GM18502 (cell line): Measurements from ENCODE around the gene POLR3G.

Source experiments
- ATAC-seq: cut with Tn5 transposase; IDR thresholded peaks from one replicate; pipeline ENCODE4 v1.9.1; 2021; ENCODE audit warnings: mild to moderate bottlenecking; ENCODE audit not compliant: unreplicated experiment, poor library complexity

The POLR3G gene

GRCh38 chr5:90495146-90495545 is 20.5 kb downstream of the POLR3G start:
- no peak for ATAC-seq

GRCh38 chr5:90503596-90503995 is 28.9 kb downstream of the POLR3G start:
- no peak for ATAC-seq

GRCh38 chr5:90504743-90505142 is 30.1 kb downstream of the POLR3G start:
- no peak for ATAC-seq

GRCh38 chr5:90506221-90506620 is 31.6 kb downstream of the POLR3G start:
- ATAC-seq = no peak

GRCh38 chr5:90510438-90510837 is 35.8 kb downstream of the POLR3G start:
- no peak for ATAC-seq

- no peak for ATAC-seq
Observed at GRCh38 chr5:90514520-90514919, 39.9 kb downstream of the POLR3G start.

- ATAC-seq = no peak
Observed at GRCh38 chr5:90518661-90519060, 44.0 kb downstream of the POLR3G start.

GRCh38 chr5:90519081-90519480 is 44.4 kb downstream of the POLR3G start:
- ATAC-seq = no peak

GRCh38 chr5:90528601-90529193 is 54.0 kb downstream of the POLR3G start:
- peak; percentile 9 for ATAC-seq

GRCh38 chr5:90529194-90529938 is 54.7 kb downstream of the POLR3G start, which contains the start of gene LYSMD3:
LYSMD3 (minus strand) TSS chr5:90529584; CDS start chr5:90525289, 4,295 bp downstream.
- ATAC-seq = peak; percentile 92

- ATAC-seq = peak; percentile 54
Observed at GRCh38 chr5:90529939-90530677, 55.4 kb downstream of the POLR3G start.

- no peak for ATAC-seq
Observed at GRCh38 chr5:90530736-90531487, 56.2 kb downstream of the POLR3G start.

GRCh38 chr5:90533794-90534193 is 59.1 kb downstream of the POLR3G start:
- no peak for ATAC-seq

- no peak for ATAC-seq
Observed at GRCh38 chr5:90534922-90535321, 60.3 kb downstream of the POLR3G start.

GRCh38 chr5:90542827-90543519 is 68.3 kb downstream of the POLR3G start:
- no peak for ATAC-seq

GRCh38 chr5:90545511-90545910 is 70.8 kb downstream of the POLR3G start:
- ATAC-seq = no peak

- no peak for ATAC-seq
Observed at GRCh38 chr5:90546216-90546837, 71.7 kb downstream of the POLR3G start.

GRCh38 chr5:90547072-90547536 is 72.4 kb downstream of the POLR3G start:
- no peak for ATAC-seq

- ATAC-seq = no peak
Observed at GRCh38 chr5:90548069-90548593, 73.5 kb downstream of the POLR3G start.
